GM18519 (cell line): ENCODE data around the gene GJD3.
"Not testable (repeated sequence)": the region's sequence is repeated elsewhere in the genome, so short reads cannot be mapped to it uniquely, and the experiment has no call there.

Experiments used
- ATAC-seq: cut with Tn5 transposase; IDR thresholded peaks from one replicate; pipeline ENCODE4 v1.9.1; 2021; ENCODE audit warnings: mild to moderate bottlenecking, moderate library complexity; ENCODE audit not compliant: unreplicated experiment, low FRiP score

The GJD3 gene

DNA sequence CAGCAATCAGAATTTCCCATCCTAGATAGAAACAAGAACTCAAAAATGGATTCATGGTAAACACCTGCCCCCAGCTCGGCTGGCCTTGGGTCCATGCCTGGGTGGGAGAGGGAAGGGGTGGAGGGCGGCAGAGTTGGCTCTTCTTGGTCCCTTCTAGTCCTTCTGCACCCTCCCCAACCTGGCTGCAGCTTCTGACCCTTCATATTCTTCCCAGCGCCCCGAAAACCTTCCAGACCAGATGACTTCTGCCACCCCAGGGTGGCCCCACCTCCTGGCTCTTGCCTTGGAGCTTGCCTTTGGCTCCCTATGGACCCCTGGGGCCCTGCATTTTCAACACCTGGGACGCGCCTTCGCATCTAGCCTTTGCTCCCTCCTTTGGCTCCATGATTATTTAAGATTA is 5.4 kb upstream of the GJD3 start:
- no peak for ATAC-seq

DNA sequence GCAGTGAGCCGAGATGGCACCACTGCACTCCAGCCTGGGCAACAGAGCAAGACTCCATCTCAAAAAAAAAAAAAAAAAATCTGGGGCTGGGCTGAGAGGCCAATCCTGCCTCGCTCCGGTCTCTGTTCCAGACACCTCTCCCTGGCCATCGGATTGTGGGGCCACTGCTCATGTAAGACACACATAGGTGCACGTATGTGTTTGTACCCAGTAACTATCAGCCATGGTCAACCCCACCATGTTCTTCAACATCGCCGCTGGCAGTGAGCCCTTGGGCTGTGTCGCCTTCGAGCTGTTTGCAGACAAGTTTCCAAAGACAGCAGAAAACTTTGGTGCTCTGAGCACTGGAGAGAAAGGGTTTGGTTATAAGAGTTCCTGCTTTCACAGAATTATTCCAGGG is 3.2 kb upstream of the GJD3 start:
- ATAC-seq, result not testable (repeated sequence)

DNA sequence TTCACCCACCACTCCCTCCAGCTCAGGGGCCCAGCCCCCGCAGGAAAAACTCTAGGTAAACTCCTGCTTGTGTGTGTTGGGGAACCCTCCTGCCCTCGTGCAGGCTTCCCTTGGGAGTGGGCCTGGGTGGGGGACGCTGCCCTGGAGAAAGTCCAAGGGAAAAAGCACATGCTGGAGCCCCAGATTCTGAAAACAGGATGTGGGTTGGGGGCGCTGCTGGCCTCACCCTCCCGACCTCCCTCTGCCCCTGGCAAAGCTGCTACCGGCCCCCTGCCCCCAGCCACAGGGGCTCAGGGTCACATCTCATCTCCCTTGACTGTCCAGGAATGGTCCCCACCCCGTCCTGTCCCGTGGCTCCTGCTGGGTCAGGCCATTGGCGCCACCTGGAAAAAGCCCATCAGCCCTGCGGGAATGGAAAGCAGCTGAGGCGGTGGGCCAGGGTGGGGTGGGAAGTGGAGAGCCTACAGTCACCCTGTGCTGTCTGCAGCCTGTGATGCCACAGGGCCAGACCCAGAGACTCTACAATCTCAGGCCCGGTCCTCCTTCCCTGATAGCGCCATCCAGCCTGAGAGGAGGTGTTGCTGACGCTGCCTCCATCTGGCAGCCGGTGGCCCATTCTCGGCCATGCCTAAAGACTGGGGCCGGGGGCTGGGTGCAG is 2.5 kb upstream of the GJD3 start:
- ATAC-seq, result no peak

DNA sequence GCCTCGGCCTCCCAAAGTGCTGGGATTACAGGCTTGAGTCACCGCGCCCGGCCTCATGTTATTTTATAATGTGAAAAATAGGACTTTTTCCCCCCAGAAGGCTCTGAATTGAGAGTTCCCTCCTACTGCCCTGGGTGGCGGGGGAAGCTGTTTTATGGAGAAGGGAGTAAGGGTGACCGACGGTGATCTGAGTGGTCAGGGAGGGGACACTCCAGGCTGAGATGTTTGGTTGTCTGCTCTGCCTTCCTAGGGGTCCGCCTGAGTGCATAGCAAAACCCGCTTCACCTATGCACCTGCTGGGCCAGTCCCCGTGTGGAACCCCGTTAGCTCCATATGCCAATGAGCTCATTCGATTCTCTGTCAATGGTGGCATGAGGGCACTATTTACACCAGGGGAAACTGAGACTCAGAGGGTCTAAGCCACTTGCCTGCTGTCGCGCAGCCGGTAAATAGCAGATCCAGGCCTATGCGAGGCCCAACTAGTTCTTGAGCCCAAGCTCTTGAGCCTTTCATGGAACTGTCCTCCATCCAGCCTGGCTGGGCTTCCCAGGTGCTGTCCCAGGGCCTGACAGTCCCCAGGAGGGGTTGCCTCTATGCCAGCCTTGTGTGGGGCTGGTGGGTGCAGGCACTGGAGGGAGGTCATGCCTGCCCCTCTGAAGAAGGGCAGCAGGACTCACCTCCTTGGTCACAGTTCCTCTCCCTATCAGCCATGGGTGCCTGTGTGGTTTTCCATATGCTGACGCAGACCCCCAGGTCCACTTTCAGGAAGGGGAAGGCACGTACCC is 1.7 kb upstream of the GJD3 start:
- ATAC-seq, result no peak

DNA sequence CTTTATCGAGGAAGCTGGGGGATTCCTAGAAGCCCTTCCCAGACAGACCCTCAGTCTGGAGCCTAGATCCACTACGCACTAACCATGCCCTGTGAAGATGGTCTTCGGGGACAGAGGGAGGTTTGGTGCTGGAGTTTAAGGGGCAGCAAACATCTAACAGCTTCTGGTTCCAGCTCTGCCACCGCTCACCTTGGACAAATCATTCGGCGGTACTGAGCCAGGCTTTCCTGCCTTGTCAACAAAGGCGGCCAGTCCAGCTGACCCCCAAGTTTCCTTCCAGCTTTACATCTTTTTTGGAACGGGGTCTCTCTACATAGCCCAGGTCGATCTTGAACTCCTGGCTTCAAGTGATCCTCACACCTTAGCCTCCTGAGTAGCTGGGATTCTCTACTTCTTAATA is 369 bp upstream of the GJD3 start:
- ATAC-seq, result no peak

DNA sequence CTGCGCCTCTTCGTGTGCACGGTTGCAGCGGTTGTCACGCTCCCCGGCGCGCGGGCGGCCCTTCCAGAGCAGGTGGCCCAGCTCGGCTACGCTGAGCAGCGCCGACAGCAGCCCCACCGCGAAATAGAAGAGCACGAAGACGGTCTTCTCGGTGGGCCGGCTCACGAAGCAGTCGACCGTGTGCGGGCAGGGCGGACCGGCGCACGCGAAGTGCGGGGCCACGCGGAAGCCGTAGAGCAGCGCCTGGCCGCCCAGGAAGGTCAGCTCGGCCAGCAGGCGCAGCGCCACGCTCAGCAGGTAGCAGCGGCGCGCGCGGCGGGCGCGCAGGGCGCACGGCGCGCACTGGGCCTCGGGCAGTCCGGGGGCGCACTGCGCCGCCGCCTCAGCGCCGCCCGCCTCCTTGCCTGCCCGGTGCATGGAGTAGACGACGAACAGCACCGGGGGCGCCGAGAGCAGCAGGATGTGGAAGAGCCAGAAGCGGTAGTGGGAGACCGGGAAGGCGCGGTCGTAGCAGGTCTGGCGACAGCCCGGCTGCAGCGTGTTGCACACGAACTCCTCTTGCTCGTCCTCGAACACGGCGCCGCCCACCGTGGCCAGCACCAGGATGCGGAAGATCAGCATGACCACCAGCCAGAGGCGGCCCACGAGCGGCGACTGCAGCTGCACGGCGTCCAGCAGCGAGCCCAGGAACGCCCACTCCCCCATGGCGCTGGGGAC is 1.3 kb downstream of the GJD3 start:
- ATAC-seq, result no peak

DNA sequence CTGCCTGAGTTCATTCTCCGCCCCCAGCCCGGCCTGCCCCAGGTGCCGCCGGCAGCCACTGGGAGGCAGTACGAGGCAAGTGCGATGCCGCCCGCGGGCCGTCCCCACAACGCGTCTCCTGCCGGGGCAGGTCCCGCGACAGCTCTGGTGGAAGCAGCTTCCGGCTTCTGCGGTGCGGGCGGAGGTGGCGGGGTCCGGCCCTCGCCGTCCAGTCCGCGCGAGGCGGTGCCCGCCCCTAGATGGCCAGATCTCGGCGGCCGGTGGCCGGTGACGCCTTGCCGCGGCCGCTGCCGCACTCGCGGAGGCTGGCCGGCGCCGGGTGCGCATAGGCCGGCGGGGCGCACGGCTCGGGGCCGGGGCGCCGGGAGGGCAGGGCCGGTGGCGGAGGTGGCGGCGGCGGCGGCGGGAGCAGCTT is 1.8 kb downstream of the GJD3 start:
- ATAC-seq, result peak; percentile 45

DNA sequence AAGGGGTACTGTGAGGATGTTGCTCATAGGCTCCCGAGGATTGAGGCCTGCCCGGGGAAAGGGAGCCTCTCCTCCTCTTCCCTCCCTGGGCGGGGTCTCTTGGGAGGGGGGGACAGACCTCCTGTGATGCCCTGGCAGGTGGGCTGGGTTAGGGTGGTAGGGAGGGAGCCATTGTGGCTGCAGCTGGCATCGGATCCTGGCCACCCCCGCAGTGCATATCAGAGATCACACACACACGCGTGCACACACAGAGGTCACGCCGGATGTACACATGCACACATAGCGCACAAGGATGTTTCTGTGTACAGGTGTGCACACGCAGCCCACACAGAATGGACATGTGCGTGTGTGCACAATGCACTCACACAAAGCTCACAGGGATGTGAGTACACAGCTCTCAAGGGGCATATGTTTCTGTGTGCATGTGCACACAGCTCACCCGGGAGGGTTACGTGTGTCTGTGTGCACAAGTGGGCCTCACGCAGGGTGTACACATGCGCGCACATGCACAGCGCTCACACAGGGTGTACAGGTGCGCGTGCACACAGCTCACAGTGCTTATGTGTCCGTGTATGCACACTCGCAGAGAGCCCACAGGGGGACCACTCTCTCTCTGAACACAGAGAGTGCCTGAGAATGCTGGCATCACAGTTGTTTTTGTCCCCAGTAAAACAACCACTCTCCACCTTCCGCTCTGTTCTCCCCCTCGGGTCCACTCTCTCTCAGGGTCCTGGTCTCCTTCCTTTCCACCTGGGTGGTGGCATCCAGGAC is 2.4 kb downstream of the GJD3 start:
- no peak for ATAC-seq

DNA sequence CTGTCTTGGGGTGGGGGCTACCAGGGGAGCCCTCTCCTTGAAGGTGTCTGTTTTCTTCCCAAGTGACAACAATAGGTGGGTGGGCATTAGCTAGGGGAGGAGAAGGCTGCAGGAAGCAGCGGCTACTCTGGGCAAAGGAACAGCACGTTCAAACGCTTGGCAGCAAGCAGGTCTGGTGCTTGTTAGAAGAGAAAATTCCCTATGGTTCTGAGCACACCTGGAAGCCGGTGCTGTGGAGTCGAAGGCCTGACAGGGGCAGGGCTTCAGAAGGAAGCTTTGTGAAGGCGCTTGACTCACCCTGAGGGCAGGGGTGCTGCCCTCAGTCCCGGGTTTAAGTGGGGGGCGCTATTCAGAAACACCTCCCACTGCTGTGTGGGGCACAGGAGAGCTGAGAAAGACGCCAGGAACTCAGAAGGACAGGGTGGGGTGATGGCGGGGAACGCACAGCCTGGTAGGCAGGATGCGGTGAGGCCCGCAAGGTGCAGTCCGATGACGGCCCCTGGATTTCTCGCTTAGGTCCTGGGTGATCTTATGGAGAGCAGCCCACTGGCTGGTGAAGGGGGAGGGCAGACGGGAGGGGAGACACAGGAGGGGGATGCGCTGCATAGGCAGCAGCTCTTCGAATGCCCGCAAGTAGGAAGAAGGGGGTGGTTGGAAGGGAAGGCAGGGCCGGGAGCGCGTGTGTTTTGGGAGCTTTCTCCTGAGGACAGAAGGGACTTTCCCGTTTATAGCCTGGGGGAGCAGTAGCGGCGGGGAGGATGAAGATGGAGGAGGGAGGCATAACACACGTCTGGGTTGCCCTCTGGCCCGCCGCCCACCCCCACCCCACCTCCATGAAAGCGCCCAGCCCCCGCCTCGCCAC is 3.2 kb downstream of the GJD3 start:
- ATAC-seq, result no peak

DNA sequence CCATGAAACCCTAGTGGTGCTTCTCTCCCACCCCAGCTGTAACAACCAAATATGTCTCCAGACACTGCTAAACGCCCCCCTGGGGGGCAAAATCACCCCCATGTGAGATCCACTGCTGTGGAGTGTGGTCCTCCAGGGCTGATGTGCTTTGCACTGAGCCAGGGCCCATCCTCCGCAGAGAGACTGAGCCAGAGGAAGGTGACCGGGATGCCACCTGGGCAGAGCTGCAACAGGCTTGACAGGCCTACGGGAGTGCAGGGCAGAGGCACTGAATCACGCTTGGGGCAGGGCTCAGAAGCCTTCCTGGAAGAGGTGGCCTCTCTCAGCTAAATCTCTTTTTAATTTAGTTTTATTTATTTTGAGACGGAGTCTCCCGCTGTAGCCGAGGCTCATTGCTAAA is 4.4 kb downstream of the GJD3 start:
- ATAC-seq, result no peak

DNA sequence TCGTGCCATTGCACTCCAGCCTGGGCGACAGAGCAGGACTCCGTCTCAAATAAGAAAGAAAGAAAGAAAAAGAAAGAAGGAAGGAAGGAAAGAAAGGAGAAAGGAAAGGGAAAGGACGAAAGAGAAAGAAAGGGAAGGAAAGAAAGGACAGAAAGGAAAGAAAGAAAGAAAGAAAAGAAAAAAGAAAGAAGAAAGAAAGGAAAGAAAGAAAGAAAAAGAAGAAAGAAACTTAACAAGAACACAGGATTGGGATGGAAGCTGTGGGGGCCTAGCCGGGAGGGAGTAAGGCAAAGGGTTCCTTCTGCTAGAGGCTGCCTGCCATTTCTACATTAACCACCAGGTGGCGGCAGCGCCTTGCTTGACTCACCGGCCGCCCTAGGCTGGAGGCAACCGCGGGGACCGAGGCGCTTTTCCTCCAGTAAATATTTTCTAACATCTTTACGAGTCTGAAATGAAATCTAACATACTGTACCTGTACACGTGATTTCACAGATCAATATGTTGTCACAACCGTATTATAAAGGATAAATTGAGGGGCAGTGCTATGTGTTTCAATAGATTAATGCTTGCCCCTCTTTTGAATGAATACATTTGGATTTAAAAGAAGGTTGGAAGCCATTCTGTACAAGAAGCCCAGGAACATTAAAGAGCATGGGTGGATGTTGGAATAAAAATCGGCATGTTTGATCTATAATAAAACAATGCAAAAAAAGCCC is 6.1 kb downstream of the GJD3 start:
- no peak for ATAC-seq

DNA sequence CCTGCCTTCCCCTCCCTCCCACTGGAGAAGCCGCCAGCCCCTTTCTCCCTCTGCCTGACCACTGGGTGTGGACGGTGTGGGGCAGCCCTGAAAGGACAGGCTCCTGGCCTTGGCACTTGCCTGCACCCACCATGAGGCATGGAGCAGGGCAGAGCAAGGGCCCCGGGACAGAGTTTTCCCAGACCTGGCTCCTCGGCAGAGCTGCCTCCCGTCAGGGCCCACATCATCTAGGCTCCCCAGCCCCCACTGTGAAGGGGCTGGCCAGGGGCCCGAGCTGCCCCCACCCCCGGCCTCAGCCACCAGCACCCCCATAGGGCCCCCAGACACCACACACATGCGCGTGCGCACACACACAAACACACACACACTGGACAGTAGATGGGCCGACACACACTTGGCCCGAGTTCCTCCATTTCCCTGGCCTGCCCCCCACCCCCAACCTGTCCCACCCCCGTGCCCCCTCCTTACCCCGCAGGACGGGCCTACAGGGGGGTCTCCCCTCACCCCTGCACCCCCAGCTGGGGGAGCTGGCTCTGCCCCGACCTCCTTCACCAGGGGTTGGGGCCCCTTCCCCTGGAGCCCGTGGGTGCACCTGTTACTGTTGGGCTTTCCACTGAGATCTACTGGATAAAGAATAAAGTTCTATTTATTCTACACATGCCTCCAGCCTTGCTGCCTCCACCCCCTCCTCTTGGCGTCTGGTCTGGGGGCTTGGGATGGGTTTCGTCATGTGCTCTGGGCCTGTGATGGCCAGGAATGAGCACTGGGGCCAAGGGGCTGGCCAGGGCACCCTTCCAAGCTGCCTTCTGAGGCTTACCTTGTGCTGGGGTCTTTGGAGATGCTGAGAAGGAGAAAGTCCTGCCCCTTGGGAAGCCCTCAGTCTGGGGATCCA is 7.3 kb downstream of the GJD3 start:
- no peak for ATAC-seq

DNA sequence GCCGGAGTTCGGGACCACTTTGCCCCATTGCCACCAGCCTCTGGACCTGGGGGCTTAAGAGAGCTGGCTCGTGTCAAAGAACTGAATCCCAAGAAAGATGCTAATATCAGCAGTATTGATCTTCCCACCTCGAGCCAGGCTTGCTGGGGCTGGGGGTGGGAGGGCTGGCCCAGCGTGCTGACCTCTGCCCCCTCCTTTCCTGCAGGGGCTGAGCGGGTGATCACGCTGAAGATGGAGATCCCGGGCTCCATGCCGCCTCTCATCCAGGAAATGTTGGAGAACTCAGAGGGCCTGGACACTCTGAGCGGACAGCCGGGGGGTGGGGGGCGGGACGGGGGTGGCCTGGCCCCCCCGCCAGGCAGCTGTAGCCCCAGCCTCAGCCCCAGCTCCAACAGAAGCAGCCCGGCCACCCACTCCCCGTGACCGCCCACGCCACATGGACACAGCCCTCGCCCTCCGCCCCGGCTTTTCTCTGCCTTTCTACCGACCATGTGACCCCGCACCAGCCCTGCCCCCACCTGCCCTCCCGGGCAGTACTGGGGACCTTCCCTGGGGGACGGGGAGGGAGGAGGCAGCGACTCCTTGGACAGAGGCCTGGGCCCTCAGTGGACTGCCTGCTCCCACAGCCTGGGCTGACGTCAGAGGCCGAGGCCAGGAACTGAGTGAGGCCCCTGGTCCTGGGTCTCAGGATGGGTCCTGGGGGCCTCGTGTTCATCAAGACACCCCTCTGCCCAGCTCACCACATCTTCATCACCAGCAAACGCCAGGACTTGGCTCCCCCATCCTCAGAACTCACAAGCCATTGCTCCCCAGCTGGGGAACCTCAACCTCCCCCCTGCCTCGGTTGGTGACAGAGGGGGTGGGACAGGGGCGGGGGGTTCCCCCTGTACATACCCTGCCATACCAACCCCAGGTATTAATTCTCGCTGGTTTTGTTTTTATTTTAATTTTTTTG is 8.5 kb downstream of the GJD3 start:
- ATAC-seq, result no peak

DNA sequence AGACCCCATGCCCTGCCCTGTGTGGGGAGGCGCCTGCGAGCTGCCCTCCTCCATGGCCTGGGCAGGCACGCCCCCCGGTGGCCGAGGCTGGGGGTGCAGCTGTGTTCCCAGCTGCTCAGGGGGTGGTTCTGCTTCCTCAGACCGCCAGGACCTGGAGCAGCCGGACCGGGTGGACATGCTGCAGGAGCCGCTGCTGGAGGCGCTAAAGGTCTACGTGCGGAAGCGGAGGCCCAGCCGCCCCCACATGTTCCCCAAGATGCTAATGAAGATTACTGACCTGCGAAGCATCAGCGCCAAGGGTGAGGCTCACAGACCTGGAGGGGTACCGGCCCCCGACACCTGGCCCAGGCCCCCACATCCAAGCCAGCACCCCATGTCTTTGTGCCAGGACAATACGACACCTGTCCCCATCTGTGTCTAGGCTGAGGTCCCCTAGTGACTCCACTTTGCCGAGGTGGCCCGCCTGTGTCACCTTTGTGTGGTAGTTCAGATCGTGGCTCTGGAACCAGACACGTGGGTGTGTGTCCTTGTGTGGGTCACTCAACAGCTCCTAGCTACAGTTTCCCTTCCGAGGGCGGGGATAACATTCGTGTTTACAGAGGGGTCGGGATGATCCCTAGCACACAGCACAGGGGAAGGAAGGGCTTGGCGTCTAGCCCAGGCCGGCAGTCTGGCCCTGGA is 9.3 kb downstream of the GJD3 start:
- no peak for ATAC-seq

DNA sequence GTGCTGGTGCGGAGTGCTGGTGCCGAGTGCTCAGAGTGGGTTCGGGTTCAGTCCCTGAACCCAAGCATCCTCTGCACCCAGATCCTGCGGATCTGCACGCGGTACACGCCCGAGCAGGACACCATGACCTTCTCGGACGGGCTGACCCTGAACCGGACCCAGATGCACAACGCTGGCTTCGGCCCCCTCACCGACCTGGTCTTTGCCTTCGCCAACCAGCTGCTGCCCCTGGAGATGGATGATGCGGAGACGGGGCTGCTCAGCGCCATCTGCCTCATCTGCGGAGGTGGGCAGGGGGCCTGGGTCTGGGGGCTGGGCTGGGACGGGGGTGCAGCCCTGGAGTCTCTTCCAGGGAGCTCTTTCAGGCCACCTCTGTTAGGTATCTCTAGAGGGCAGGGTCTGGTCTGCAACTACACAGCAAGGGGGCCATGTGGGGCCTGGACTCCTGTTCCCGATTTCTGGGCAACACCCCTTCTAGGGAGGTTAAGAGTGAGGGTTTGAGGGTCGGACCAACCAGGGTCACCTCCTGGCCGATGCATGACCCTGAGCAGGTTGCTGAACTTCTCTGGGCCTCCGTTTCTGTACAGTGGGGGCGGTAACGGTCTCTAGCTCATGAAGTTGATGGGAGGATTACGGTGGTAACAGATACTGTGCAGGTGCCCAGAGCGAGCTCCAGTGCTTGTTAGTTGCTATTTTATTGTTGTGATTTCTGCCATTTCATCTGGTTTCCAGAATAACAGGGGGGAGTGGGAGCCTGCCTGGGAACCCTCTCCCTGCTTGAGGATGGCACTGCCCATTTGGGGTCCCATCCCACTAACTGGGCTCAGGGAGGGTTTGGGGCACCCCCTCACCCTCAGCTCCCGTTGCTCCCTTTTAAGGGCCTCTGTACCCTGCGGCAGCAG is 10.1 kb downstream of the GJD3 start:
- ATAC-seq, result no peak
